ENCODE results near the gene VPREB3. TPM values are rescaled to one million over a fixed set of nuclear protein-coding genes. Genes with fewer than 3 reads are reported as not detected.

The VPREB3 gene
- total RNA-seq, 2 donors from 2014 or later: not detected

DNA sequence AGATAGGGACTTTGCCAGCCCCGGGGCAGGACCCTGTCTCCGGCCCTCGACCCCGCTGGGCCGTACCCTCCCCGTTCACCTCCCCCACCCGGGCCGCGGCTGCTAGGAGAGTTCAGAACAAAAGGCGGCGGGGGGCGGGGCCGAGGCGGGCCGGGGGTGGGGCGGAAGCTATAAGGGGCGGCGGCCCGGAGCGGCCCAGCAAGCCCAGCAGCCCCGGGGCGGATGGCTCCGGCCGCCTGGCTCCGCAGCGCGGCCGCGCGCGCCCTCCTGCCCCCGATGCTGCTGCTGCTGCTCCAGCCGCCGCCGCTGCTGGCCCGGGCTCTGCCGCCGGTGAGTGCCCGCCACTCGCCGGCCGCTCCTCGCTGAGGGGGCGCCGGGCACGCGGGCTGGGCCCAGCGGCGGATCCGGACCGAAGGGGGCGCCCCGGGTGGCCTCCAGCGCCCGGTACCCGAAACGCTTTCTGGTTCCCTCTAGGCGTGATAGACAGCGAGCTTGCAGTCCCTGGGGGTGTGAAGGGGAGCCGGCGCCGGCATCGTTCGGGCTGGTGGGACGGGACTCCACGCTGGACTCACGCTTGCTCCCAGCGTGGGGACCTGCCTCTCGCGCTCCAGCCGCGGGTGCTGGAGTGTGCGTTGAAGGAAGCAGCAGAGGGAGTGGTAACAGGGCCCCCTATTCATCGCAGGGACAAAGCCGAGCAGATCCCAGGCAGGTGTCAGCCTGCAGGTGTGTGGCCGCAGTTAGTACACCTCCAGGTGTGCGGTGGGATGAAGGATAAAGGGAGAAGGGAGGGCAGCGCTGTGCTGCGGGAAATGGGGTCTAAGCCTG, 18.6 kb upstream of the VPREB3 start, which contains the start of gene MMP11:
TSS of gene MMP11 (plus strand) at position 201 of the 825 bp plus-strand sequence. CDS start at position 223, 22 bp downstream.
- no peaks in the 10 kb centered on the region for H3K27me3 ChIP-seq
- no peak for DNase-seq (ENCODE audit: low spot score)
- H3K27ac ChIP-seq: peak within 1 kb of the TSS; percentile 79 to 87
- H3K4me3 ChIP-seq: peak within 1 kb of the TSS; percentile 41 to 56
- H3K4me1 ChIP-seq: peaks cover 0 to 60% of the 10 kb centered on the region in 2 donors
- H3K9me3 ChIP-seq: no peaks in the 10 kb centered on the region
- TF ChIP-seq, protein P1, sequence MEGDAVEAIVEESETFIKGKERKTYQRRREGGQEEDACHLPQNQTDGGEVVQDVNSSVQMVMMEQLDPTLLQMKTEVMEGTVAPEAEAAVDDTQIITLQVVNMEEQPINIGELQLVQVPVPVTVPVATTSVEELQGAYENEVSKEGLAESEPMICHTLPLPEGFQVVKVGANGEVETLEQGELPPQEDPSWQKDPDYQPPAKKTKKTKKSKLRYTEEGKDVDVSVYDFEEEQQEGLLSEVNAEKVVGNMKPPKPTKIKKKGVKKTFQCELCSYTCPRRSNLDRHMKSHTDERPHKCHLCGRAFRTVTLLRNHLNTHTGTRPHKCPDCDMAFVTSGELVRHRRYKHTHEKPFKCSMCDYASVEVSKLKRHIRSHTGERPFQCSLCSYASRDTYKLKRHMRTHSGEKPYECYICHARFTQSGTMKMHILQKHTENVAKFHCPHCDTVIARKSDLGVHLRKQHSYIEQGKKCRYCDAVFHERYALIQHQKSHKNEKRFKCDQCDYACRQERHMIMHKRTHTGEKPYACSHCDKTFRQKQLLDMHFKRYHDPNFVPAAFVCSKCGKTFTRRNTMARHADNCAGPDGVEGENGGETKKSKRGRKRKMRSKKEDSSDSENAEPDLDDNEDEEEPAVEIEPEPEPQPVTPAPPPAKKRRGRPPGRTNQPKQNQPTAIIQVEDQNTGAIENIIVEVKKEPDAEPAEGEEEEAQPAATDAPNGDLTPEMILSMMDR (IDR thresholded peaks at IDR 0.05): no peak
- H3K36me3 ChIP-seq: no peaks in the 10 kb centered on the region

DNA sequence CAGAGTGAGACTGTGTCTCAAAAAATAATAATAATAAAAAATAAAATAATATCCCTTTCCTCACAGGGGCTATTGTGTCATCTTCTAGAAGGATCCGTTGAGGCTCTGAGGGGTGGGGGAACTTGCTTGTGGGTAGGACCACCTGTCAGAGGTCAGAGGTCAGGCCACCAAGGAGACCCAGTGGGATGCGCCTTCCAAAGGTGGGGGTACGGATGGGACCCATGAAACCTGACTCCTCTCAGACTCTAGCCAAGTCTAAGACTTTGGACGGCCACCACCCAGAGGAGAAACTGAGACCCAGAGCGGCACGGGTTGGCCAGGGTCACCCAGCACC, 18.1 kb upstream of the VPREB3 start:
- H3K36me3 ChIP-seq: no peaks in the 10 kb centered on the region
- H3K27me3 ChIP-seq: no peaks in the 10 kb centered on the region
- TF ChIP-seq, protein P1 (IDR thresholded peaks at IDR 0.05): no peak
- DNase-seq (ENCODE audit: low spot score): no peak
- peaks cover 0 to 56% of the 10 kb centered on the region in 2 donors for H3K4me1 ChIP-seq
- peak overlapping the region; percentile 41 to 56 for H3K4me3 ChIP-seq
- peak overlapping the region; percentile 79 to 87 for H3K27ac ChIP-seq
- H3K9me3 ChIP-seq: no peaks in the 10 kb centered on the region

DNA sequence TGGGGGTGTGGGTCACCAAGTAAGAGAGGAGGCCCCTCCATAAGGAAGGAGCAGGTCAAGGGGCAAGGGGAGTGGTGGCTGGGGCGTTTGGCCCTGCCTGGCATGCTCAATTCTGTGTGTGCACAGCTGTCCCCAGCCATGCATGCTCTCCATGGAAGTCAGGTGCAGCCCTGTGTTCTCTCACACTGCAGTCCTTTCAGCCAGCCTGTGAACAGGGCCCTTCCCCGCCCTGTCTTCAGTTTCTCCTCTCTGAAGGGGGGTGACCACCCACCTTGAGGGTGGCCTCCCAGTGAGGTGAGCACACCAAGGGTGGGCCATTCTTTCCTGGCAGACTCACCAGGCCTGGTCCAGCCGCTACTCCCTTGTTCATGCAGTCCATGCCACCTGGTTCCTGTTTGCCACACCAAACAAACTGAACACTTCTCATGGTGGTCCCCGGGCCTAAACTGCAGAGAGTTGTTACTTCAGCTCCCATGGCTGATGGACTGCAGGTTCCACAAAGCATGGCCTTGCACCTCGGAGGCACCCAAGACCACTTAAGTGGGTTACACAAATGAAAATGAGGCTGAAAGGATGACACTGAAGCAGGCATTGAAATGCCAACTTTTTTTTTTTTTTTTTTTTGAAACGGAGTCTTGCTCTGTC, 15.2 kb upstream of the VPREB3 start:
- DNase-seq (ENCODE audit: low spot score): no peak

DNA sequence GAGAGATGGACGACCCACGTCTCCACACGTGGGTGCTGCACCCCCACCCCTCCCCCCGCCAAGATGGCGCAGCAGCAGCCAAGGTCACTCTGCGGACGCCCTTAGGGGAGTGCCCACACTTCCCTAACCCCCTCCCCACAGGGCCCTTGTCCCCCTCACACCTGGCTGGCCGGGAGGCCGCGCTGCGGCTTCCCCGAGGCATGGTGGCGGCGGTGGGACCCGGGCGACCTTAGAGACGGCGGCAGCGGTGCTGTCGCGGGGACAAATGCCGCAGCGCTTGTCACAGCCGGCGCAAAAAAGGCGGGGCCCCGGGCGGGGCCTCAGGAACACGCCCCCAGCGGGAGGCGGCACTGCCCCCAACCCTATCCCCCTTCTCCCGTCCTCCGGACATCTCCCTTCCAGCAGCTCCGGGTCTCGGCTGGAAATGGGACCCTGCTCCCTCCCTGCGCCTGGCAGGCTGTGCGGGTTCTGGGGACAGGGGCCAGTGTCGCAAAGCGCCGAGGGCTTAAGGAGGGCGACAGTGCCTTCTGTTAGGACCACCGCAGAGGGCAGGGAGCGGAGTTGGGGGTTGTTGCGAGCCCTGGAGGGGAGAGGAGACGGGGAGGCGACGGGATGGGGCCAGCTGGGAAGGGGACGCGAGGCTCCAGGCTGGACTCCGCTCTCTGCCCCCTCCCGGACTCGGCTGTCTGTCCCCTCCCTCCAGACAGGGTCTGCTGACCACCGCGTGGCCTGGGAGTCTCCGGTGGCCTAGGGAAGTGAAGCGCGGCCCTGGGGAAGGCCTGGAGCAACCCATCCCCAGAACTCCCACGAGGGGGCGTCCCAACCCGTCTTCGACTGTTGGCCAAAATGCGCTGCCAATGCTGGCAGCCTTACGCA, 13.7 kb upstream of the VPREB3 start, which contains the start of gene CHCHD10:
TSS of gene CHCHD10 (minus strand) at position 300 of the 876 bp plus-strand sequence. CDS start at position 202, 98 bp downstream.
- Histone ChIP-seq H3K36me3 (peaks cover 17% of the 10 kb centered on the region), H3K4me3 (peak within 1 kb of the TSS; percentile 72 to 74), H3K27me3 (no peaks in the 10 kb centered on the region), H3K27ac (peak within 1 kb of the TSS; percentile 92 to 97), H3K4me1 (peaks cover 0 to 60% of the 10 kb centered on the region in 2 donors), H3K9me3 (no peaks in the 10 kb centered on the region)
- DNase-seq (ENCODE audit: low spot score): peak; percentile 87
- TF ChIP-seq, protein P1 (IDR thresholded peaks at IDR 0.05): peak; percentile 79 to 91

More for the DNA sequence above, 15.2 kb upstream of the VPREB3 start:
- H3K9me3 ChIP-seq: no peaks in the 10 kb centered on the region
- TF ChIP-seq, protein P1 (IDR thresholded peaks at IDR 0.05): no peak
- H3K27ac ChIP-seq: peak overlapping the region in 1 of 2 donors; percentile 97
- peaks cover 17% of the 10 kb centered on the region for H3K36me3 ChIP-seq
- H3K4me1 ChIP-seq: peaks cover 0 to 60% of the 10 kb centered on the region in 2 donors
- no peak overlapping the region for H3K4me3 ChIP-seq
- H3K27me3 ChIP-seq: no peaks in the 10 kb centered on the region

DNA sequence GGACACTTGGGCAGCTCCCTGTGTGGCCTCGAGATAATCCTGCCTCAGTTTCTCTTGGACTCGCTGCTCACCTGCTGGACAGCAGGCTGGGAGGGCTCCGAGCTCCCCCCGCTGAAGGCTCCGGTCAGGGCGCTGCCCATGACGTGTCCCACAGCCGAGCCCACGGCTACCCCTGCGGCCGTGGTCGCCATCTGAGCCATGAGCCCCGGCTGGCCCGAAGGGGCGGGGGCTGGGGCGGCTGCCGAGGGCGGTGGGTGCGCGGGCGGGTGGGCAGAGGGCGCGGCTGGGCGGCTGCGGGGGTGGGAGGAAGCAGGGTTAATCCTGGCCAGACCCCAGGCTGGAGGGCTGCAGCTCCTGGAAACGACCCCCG, 13.1 kb upstream of the VPREB3 start:
- DNase-seq (ENCODE audit: low spot score): no peak
- Histone ChIP-seq H3K4me1 (peaks cover 0 to 62% of the 10 kb centered on the region in 2 donors), H3K27ac (peak overlapping the region; percentile 92 to 97), H3K27me3 (no peaks in the 10 kb centered on the region), H3K36me3 (peaks cover 17% of the 10 kb centered on the region), H3K4me3 (peak overlapping the region; percentile 72 to 74), H3K9me3 (no peaks in the 10 kb centered on the region)
- TF ChIP-seq, protein P1 (IDR thresholded peaks at IDR 0.05): no peak

All from right atrium auricular region (tissue), 2 donors.